CD14-positive monocyte (primary cell): ENCODE measurements around the gene ZNF511. TPM values are rescaled to one million over a fixed set of nuclear protein-coding genes. Genes with fewer than 3 reads are reported as not detected.
"Not testable (repeated sequence)": the region's sequence is repeated elsewhere in the genome, so short reads cannot be mapped to it uniquely, and the experiment has no call there.

Experiments
- DNase-seq, 3 donors: peaks; one replicate each; pipeline ENCODE4 v3.0.0-alpha.2; 2011 to 2022
- H2AFZ ChIP-seq: 2 replicates; pipeline ENCODE4 v1.6.0; 2012; ENCODE audit warnings: mild to moderate bottlenecking, low read depth, low read length, inconsistent platforms; ENCODE audit not compliant: insufficient read depth, poor library complexity, severe bottlenecking
- H3K27ac ChIP-seq, 2 donors: 1 replicate in 1 of 2; 2 replicates in 1 of 2; pipeline ENCODE4 v1.5.1; 2012 to 2013; ENCODE audit warnings: low read length in 2 of 2, control low read depth in 1 of 2, inconsistent platforms in 1 of 2, low read depth in 1 of 2, mild to moderate bottlenecking in 1 of 2
- H3K27me3 ChIP-seq, 2 donors: one replicate each; pipeline versions ENCODE4 v1.6.0 to v1.6.1; 2011 to 2013; ENCODE audit warnings: low read length in 2 of 2; ENCODE audit not compliant: control insufficient read depth in 2 of 2, insufficient read depth in 2 of 2
- H3K36me3 ChIP-seq, 2 donors: replicated peaks in 1 of 2; 1 replicate in 1 of 2; 2 replicates in 1 of 2; pipeline versions ENCODE4 v1.5.1 to v1.6.1; 2012 to 2013; ENCODE audit warnings: low read length in 2 of 2, control low read depth in 1 of 2, inconsistent platforms in 1 of 2, mild to moderate bottlenecking in 1 of 2; ENCODE audit not compliant: insufficient read depth in 2 of 2, control insufficient read depth in 1 of 2
- H3K4me1 ChIP-seq, 2 donors: 1 replicate in 1 of 2; 2 replicates in 1 of 2; pipeline versions ENCODE4 v1.5.1 to v1.6.1; 2012 to 2013; ENCODE audit warnings: low read length in 2 of 2, control low read depth in 1 of 2, inconsistent platforms in 1 of 2, mild to moderate bottlenecking in 1 of 2, moderate library complexity in 1 of 2; ENCODE audit not compliant: insufficient read depth in 2 of 2, control insufficient read depth in 1 of 2
- H3K4me2 ChIP-seq: replicated peaks from 2 replicates; pipeline ENCODE3; 2012; ENCODE audit warnings: low read length, moderate library complexity, mild to moderate bottlenecking; ENCODE audit not compliant: poor library complexity, severe bottlenecking; ENCODE audit errors: extremely low read depth
- H3K4me3 ChIP-seq, 3 experiments: fragments of 200-600 bp in 1 of 3; sonication (generic) in 1 of 3; replicated peaks in 1 of 3; 1 replicate in 2 of 3; 2 replicates in 1 of 3; pipeline ENCODE4 v1.5.1; 2011 to 2013; ENCODE audit warnings: low read length in 3 of 3, mild to moderate bottlenecking in 3 of 3, control low read depth in 2 of 3, low read depth in 2 of 3, inconsistent platforms in 1 of 3, moderate library complexity in 1 of 3
- H3K79me2 ChIP-seq: 2 replicates; pipeline ENCODE4 v1.6.0; 2012; ENCODE audit warnings: mild to moderate bottlenecking, control low read depth, inconsistent platforms, low read length, moderate library complexity; ENCODE audit not compliant: insufficient read depth
- H3K9ac ChIP-seq: 2 replicates; pipeline ENCODE4 v1.6.0; 2017; ENCODE audit warnings: low read length, mild to moderate bottlenecking; ENCODE audit not compliant: insufficient read depth, poor library complexity, severe bottlenecking
- H3K9me3 ChIP-seq, 2 donors: replicated peaks in 1 of 2; 1 replicate in 1 of 2; 2 replicates in 1 of 2; pipeline versions ENCODE4 v1.5.1 to v1.6.1; 2012 to 2013; ENCODE audit warnings: low read length in 2 of 2, control low read depth in 1 of 2; ENCODE audit not compliant: control insufficient read depth in 1 of 2, insufficient read depth in 1 of 2
- H4K20me1 ChIP-seq: 2 replicates; pipeline ENCODE4 v1.6.0; 2012; ENCODE audit warnings: mild to moderate bottlenecking, low read length, control low read depth, moderate library complexity; ENCODE audit not compliant: insufficient read depth
- H3K27ac Mint-ChIP-seq, 7 donors: one replicate each; pipeline ENCODE4 v1.8.0; 2020; ENCODE audit warnings: mild to moderate bottlenecking in 7 of 7, mixed read lengths in 7 of 7, moderate library complexity in 6 of 7, inconsistent platforms in 2 of 7
- H3K27me3 Mint-ChIP-seq, 3 donors: one replicate each; pipeline ENCODE4 v1.8.0; 2021 to 2022; ENCODE audit warnings: low read depth in 3 of 3, mild to moderate bottlenecking in 3 of 3, mixed read lengths in 3 of 3, moderate library complexity in 3 of 3, inconsistent platforms in 1 of 3
- H3K36me3 Mint-ChIP-seq, 2 donors: one replicate each; pipeline ENCODE4 v1.8.0; 2020; ENCODE audit warnings: mixed read lengths in 2 of 2, inconsistent platforms in 1 of 2, mild to moderate bottlenecking in 1 of 2
- H3K4me1 Mint-ChIP-seq: one replicate; pipeline ENCODE4 v1.8.0; 2020; ENCODE audit warnings: mild to moderate bottlenecking, mixed read lengths
- H3K4me3 Mint-ChIP-seq, 2 donors: one replicate each; pipeline ENCODE4 v1.8.0; 2020; ENCODE audit warnings: mild to moderate bottlenecking in 2 of 2, mixed read lengths in 2 of 2, moderate library complexity in 1 of 2
- H3K9me3 Mint-ChIP-seq, 7 donors: one replicate each; pipeline ENCODE4 v1.8.0; 2020 to 2022; ENCODE audit warnings: mixed read lengths in 7 of 7, mild to moderate bottlenecking in 6 of 7, moderate library complexity in 6 of 7, inconsistent platforms in 2 of 7
- WGBS: methylation state at CpG from one replicate; pipeline ENCODE4 v1.1.5; 2013; ENCODE audit warnings: missing lambda C conversion rate; ENCODE audit not compliant: insufficient coverage; 5-methylcytosine and 5-hydroxymethylcytosine counted together
- intact Hi-C, 2 donors: fragments of 100-400 bp; cut with micrococcal nuclease; formaldehyde crosslinking; loops; one replicate each; pipeline versions ENCODE4 v1.15.0 to v1.15.1; 2023
- polyA plus RNA-seq, 3 donors: library from polyadenylated mRNA; depleted of rRNA in 1 of 3; unstranded in 2 of 3; stranded (reverse) in 1 of 3; fragments of 300-500 nt in 2 of 3; fragments of >200 nt in 1 of 3; fragmentation: Illumina TruSeq in 2 of 3; gene quantifications; 1 replicate in 2 of 3; 2 replicates in 1 of 3; pipeline ENCODE4 v1.2.3, GENCODE V29; 2012 to 2021
- TF ChIP-seq, protein P1 (sequence below): fragments of 200-600 bp; IDR thresholded peaks from one replicate; pipeline ENCODE4 v1.8.0; 2022; ENCODE audit warnings: antibody characterized with exemption, mild to moderate bottlenecking

Gene ZNF511
- polyA plus RNA-seq, 3 donors: 30.3 to 118 (median 84.7) TPM

DNA sequence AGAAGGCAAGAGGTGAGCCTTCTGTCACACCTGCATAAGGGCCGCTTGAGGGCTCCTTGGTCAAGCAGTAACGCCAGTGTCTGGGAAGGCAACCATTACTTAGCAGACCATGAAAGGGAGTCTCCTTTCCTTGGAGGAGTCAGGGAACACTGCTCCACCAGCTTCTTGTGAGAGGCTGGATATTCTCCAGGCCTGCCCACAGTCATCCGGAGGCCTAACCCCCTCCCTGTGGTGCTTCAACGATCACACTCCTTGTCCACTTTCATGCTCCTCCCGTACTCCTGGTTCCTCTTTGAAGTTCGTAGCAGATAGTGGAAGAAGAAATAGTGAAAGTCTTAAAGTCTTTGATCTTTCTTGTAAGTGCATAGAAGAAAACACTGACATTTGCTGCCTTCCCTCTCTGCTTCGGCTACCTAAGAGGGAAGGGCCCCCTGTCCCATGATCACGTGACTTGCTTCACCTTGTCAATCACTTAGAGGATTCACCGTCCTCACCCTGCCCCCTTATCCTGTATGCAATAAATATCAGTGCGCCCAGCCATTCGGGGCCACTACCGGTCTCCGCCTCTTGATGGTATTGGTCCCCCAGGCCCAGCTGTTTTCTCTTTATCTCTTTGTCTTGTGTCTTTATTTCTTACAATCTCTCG lies 13.5 kb downstream of the ZNF511 start:
- not testable (repeated sequence) for H2AFZ ChIP-seq, H3K4me3 Mint-ChIP-seq, H3K36me3 Mint-ChIP-seq, H3K4me1 Mint-ChIP-seq, H3K4me2 ChIP-seq, DNase-seq, H3K4me3 ChIP-seq, H3K79me2 ChIP-seq, H3K27ac Mint-ChIP-seq, H4K20me1 ChIP-seq, H3K36me3 ChIP-seq, H3K27ac ChIP-seq, H3K9ac ChIP-seq
- Histone ChIP-seq H3K4me1 (peaks cover 6 to 18% of the 10 kb centered on the region in 2 donors), H3K27me3 (peaks cover 19 to 39% of the 10 kb centered on the region in 2 donors), H3K9me3 (peaks cover 8 to 21% of the 10 kb centered on the region in 2 donors)
- WGBS: 83% methylated on average over 1 of the region's 14 CpGs
- Mint-ChIP-seq H3K27me3 (peaks cover 31 to 59% (median 46%) of the 10 kb centered on the region in 3 donors), H3K9me3 (peaks cover 0 to 26% (median 15%) of the 10 kb centered on the region in 7 donors)
- intact Hi-C loops: loop anchor here in 1 of 2 donors (10.0 kb wide), 3 partner anchors 177 to 357 kb away; partner anchors contain the start of gene CYP2E1

DNA sequence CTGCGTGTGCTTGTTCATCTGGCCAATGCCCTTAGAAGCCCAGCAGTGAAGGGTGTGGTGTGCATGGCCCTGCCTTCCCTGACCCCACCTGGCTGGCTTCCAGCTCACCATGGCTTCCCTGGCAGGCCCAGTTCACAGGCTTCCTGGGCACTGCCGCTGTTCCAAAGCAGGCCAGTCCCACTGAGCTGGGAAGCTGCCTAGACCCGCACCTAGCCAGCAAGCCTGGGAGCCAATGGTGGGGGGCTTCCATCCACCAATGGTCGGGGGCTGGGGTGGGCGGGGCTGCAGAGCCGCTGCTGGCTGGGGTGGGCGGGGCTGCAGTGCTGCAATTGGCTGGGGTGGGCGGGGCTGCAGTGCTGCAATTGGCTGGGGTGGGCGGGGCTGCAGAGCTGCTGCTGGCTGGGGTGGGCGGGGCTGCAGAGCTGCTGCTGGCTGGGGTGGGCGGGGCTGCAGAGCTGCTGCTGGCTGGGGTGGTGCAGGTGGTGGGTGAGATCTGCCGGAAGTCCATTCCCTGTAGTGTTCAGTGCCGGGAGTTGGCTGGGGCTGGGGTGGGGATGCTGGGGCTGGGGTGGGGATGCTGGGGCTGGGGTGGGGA lies 15.6 kb downstream of the ZNF511 start:
- no peak overlapping the region for H2AFZ ChIP-seq
- peaks cover 0 to 26% (median 15%) of the 10 kb centered on the region in 7 donors for H3K9me3 Mint-ChIP-seq
- no peak overlapping the region for H3K27ac ChIP-seq
- H4K20me1 ChIP-seq: no peaks in the 10 kb centered on the region
- no peak overlapping the region for H3K27ac Mint-ChIP-seq
- DNase-seq: peak in 1 of 3 donors; percentile 30
- H3K36me3 Mint-ChIP-seq: no peaks in the 10 kb centered on the region
- no peak overlapping the region for H3K4me3 ChIP-seq
- intact Hi-C loops: loop anchor here in 1 of 2 donors (10.0 kb wide), 3 partner anchors 179 to 359 kb away; partner anchors contain the start of gene CYP2E1
- WGBS: 47% methylated on average over 3 of the region's 13 CpGs
- no peaks in the 10 kb centered on the region for H3K79me2 ChIP-seq
- peaks cover 0 to 11% of the 10 kb centered on the region in 2 donors for H3K4me1 ChIP-seq
- H3K36me3 ChIP-seq: no peaks in the 10 kb centered on the region
- H3K27me3 ChIP-seq: peaks cover 24 to 54% of the 10 kb centered on the region in 2 donors
- H3K9me3 ChIP-seq: peaks cover 8 to 22% of the 10 kb centered on the region in 2 donors
- H3K4me2 ChIP-seq: no peak overlapping the region
- peaks cover 46 to 71% (median 56%) of the 10 kb centered on the region in 3 donors for H3K27me3 Mint-ChIP-seq
- H3K9ac ChIP-seq: no peak overlapping the region
- TF ChIP-seq, protein P1, sequence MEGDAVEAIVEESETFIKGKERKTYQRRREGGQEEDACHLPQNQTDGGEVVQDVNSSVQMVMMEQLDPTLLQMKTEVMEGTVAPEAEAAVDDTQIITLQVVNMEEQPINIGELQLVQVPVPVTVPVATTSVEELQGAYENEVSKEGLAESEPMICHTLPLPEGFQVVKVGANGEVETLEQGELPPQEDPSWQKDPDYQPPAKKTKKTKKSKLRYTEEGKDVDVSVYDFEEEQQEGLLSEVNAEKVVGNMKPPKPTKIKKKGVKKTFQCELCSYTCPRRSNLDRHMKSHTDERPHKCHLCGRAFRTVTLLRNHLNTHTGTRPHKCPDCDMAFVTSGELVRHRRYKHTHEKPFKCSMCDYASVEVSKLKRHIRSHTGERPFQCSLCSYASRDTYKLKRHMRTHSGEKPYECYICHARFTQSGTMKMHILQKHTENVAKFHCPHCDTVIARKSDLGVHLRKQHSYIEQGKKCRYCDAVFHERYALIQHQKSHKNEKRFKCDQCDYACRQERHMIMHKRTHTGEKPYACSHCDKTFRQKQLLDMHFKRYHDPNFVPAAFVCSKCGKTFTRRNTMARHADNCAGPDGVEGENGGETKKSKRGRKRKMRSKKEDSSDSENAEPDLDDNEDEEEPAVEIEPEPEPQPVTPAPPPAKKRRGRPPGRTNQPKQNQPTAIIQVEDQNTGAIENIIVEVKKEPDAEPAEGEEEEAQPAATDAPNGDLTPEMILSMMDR: no peak
- H3K4me1 Mint-ChIP-seq: peaks cover 2% of the 10 kb centered on the region
- H3K4me3 Mint-ChIP-seq: no peak overlapping the region
